Fibroblast of peridontal ligament (primary cell): ENCODE results near the gene DPH1.
A peak's percentile ranks its signal among the peaks of the same experiment; 100 is the strongest.

Experiments used
- DNase-seq: peaks from one replicate; pipeline ENCODE4 v3.0.0-alpha.2; 2010; ENCODE audit errors: extremely low read depth

DPH1 gene

DNA sequence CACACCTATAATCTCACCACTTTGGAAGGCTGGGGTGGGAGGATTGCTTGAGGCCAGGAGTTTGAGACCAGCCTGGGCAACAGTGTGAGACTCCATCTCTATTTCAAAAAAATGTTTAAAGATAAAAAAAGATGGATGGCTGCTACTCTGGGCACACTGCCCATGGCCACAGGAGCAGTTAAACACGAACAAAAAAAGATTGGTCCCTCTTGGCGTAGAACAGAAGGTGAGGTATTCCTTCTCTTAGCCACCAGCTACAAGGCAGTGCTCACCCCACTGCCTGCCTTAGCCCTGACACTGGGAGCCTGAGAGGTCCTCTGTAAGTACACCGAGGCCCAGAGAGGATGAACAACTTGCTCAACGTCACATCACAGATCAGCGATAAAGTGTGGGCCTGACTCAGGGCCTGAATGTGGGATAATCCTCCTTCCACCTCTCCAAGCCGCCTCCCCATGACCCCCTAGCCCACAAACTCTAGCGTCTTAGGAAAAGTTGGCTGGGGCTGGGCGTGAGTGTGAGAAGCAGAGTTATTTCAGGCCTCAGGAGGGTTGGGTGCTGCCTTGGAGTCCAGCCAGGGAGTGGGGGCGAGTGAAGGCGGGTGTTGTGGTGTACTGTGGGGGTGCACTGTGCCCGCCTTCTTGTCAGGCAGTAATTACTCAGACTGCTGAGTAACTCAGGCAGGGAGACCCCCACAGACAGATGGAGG, 2.3 kb upstream of the DPH1 start:
- no peak for DNase-seq

DNA sequence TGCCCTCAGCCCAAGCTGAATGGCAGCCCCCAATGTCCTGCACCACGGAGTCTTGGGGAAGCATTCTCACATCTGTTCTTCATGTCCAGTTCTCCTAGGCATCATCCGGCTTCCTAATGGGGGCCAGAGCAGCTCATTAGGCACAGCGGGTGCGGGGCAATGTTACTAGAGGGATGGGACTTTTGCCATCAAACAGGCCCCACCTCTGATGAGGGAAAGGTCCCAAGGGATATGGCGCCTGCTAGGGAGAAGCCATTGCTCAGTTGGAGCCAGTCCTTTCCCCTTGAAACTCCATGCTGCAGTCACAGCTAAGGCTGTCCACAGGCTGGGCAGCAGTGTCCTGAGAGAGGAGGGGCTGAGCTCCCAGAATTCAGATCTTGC, 1.7 kb upstream of the DPH1 start:
- DNase-seq = no peak

DNA sequence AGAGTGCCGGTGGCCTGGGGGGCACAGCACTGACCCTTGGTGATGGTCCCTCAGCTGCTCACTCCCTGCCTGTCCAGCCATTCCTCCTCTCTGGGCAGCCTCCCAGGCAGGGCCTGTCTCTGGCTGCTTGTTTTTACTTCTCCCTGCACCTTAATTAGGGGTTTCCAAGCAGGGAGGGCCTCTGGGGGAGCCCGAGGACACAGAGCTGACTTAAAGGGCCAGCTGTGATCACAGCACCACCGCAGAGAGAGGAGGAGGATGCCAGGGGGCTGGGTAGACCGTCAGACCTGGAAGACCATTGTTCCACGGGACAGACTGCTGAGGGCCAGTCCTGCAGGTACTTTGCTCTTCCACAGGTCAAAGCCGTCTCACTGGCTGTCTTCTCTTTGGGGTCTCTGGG, 1.2 kb upstream of the DPH1 start:
- no peak for DNase-seq

DNA sequence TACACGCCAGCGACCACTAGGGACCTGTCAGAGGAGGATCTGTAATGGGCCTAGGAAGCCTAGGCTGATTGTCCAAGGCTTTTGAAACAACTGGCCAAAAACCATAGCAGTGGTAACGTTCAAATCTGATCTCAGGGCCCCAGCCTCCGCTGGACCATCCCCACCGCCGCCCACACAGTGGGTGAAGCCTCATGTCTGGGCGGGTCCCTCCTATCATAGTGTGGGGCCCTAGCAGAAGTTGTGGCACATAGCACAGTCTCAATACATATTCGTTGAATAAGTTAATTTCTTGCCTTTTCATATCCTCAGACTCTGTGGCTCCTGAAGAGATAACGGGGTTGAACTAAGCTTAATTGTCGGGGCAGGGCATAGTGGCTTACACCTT, 818 bp downstream of the DPH1 start:
- peak; percentile 91 for DNase-seq

DNA sequence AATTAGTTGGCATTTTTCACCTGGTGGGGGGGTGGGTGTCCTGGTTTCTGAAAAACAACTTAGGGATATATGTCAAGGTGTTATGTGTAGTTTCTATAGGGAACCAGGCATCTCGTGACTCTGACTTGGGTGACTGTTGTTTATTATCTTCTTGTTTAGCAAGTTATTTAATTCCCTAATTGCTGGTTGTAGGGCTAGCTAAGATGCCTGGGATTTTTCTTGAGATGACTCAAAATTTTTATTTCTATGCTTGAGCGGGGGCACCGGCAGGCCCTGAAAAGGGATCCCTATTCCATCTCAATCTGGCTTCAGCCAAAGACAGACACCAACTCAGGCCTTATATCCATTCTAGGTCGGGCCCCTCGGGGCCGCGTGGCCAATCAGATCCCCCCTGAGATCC, 3.2 kb downstream of the DPH1 start:
- DNase-seq = no peak

DNA sequence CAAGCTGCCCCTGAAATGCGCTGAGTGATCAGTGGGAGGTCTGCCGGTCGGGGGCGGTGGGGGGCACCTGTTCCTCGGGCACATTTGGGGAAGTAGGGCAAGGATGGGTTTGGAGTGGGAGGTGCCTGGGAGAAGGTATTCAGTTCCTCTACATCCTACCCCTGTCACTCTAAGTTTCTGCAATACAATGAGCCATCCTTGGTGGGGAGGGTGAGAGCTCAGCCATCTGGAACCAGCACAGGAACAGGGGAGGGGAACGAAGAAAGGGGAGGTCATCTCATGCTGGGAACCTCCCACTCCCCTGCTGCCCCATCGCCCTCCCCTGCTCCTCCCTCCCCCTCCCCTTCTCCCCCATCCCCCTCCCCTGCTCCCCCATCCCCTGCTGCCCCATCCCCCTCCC, 4.2 kb downstream of the DPH1 start:
- peak; percentile 58 for DNase-seq

DNA sequence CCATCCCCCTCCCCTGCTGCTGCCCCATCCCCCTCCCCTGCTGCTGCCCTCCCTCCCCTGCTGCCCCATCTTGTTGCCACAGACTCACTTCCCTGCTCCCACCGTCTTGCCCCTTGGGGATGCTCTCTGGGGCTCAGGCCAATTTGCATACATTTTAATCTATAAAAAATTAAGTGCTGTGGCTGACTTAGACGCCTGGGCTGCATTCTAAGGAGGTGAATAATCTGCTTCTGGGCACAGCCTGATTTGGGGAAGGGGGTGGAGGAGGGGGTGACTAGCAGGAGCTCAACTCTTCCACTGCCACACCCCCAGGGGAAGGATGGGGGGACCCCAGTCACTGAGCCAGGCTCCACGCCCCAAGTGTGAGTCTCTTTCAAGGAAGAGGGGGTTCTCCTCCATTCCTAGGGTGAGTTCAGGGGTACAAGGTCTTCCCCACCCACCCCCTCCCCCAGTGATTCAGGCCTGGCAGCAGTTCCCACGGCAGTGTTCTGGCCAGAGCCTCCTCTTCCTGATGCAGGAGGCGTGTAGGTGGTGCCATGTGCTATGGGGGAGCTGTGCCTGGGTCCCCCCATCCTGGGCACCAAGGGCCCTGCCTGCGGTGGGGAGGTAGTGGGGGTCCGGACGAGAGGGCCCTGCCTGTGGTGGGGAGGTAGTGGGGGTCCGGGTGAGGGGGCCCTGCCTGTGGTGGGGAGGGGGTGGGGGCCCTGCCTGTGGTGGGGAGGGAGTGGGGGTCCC, 5.0 kb downstream of the DPH1 start:
- DNase-seq = peak; percentile 92

DNA sequence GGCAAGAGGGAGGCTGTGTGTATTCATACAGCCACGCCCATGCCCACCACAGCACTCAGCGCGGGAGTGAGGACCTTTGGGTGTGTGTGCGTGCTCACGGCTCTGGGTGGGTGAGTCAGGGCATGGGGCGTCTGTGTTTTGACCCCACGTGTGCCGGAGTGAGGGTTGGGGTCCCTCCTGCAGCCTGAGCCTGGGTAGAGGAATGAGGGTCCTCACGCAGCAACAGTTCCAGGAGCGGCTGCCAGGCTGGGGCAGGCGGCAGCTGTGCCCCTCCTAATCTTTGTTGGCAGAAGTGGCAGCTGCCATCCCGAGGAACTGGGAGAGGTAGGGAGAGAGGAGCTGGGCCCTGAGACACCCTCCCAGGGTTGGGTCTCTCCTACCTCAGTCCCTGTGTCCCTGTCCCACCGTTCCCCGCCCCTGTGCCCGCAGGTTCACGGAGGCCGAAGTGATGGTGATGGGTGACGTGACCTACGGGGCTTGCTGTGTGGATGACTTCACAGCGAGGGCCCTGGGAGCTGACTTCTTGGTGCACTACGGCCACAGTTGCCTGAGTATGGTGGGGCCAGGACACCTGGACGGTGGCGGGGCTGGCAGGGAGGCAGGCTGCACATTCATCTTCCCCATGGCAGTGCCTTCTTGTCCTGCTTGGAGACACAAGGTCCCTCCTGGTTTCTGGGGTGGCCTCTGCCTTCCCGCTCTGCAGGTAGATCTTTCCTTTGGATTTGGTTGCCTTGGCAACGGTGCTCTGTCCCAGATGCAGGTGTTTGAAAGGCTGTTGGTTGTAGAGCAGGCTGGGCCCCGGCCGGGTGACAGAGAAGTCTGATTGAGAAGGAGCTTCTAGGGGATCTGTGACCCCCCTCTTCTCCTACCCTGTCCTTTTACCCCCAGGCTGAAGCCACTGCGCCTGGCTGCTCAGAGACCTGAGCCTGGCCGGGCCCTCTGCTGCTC, 5.9 kb downstream of the DPH1 start:
- no peak for DNase-seq

DNA sequence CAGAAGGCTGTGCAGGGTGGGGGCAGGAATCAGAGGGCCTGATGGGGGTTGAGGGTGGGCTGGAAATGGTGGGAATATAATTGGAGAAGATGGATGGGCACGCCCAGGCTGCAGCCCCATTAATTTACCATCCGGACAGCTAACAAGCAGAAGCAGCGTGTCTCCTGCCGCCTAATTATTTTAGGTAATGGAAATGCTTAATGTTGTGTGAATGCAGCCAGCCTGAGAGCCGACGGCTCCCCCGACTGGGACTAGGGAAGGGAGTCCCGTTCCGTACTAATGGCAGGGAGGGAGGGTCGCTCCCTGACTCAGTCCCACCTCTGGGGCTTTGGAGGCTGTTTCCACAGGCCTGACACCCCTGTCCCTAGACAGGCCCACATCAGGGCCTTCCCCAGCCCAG, 7.2 kb downstream of the DPH1 start:
- no peak for DNase-seq

DNA sequence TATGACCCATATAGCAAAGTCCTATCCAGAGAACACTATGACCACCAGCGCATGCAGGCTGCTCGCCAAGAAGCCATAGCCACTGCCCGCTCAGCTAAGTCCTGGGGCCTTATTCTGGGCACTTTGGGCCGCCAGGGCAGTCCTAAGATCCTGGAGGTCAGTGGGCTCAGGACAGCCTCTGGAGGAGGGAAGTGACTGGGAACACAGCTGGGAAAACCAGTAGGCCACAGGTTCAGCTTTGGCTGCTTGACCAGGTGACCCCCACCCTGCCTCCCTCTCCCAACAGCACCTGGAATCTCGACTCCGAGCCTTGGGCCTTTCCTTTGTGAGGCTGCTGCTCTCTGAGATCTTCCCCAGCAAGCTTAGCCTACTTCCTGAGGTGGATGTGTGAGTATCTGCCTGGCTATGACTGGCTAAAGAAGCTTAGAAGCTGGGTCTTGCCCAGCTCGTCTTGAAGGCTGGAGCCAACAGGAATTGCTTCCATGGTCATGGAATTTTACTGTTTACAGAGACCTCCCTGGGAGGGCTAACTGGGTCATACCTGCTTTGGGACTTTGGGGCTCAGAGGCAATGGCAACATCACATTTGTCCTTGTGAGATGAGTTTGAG, 10.4 kb downstream of the DPH1 start:
- DNase-seq = no peak

DNA sequence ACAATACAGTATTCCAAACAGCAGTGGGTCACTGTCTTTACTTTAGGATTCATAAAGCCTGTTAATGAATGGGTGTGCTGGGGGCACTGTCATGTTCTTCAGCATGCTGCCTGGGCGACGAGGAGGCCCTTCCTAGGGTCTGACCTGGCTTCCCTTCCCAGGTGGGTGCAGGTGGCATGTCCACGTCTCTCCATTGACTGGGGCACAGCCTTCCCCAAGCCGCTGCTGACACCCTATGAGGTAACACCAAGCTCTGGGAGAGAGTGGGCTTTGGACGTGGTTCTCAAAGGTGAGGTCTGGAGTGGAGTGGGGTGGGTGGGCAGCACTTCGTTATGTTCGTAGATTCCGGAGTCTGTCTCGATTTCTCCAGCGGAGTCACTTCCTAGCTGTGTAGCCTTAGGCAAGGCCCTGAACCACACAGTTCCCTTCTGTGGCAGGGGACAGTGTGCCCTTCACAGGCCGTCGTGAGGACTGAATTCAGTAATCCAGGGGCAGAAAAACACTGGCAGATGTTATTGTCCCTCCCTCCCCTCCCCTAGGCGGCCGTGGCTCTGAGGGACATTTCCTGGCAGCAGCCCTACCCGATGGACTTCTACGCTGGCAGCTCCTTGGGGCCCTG, 11.1 kb downstream of the DPH1 start:
- DNase-seq = no peak

DNA sequence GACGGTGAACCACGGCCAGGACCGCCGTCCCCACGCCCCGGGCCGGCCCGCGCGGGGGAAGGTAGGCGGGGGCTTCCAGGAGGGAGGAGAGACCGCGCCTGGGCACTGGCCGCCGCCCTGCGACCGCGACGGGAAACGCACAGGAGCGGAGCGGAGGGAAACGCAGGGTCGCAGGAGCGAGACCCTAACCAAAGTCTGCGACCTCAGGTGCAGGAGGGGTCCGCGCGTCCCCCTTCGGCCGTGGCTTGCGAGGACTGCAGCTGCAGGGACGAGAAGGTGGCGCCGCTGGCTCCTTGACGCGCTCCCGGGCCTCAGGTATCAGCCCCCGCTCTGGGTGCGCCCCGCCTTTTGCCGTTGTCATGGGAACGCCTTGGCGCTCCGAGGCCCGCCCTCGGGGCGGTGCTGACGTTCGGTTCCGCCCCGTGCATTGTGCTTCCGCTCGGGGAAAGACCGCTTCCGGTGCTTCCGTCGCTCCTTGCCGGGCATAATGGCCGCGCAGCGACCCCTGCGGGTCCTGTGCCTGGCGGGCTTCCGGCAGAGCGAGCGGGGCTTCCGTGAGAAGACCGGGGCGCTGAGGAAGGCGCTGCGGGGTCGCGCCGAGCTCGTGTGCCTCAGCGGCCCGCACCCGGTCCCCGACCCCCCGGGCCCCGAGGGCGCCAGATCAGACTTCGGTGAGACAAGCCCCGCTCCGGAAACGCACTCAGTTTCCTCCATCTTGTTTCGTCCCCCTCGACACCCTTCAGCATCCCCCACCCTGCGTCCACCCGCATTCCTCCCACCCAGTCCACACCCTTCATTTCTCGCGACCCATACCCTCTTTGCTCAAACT, 11.8 kb downstream of the DPH1 start, which contains the start of gene OVCA2:
Gene OVCA2 (plus strand): TSS at position 462 of the 829 bp plus-strand sequence. CDS start 26 bp downstream, at position 488.
- DNase-seq = peak; percentile 89

DNA sequence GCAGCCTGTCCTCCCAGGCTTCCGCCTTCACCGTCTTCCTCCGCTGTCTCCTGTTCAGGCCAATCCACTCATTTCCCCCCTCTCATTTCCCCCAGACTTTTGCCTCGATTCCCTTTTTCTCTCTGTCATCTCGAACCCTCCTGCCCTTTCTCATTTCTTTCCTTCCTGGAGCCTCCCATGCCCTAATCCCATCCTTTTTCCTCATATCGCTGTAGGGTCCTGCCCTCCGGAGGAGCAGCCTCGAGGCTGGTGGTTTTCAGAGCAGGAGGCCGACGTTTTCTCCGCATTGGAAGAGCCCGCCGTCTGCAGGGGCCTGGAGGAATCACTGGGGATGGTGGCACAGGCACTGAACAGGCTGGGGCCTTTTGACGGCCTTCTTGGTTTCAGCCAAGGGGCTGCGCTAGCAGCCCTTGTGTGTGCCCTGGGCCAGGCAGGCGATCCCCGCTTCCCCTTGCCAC, 12.5 kb downstream of the DPH1 start:
- no peak for DNase-seq

DNA sequence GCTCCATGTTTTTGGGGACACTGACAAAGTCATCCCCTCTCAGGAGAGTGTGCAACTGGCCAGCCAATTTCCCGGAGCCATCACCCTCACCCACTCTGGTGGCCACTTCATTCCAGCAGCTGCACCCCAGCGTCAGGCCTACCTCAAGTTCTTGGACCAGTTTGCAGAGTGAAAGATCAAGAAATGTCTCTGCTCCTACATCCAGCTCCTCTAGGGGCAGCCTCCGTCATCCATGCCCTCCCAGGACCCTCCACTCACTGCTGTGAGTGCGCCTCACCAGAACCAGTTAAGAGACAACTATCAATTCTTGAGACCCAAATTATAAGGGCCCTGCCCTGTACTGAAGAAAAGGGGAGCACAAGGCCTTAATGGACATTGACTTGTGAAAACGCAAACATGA, 13.0 kb downstream of the DPH1 start:
- no peak for DNase-seq

DNA sequence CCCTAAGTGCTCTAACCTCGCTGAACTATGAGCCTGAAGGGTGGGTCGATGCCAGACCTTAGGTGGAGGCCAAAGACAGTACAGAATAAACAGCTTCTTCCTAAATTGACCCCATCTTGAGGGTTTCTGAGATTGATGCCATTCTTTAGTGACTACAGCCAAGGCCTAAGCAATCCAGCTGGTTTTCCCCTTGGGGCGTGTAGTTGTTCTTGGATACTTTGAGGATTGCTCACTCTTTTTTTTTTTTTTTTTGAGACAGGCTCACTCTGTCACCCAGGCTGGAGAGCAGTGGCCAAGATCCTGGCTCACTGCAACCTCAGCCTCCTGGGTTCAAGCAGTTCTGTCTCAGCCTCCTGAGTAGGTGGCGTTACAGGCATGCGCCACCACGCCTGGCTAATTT, 13.8 kb downstream of the DPH1 start:
- DNase-seq = peak; percentile 79

DNA sequence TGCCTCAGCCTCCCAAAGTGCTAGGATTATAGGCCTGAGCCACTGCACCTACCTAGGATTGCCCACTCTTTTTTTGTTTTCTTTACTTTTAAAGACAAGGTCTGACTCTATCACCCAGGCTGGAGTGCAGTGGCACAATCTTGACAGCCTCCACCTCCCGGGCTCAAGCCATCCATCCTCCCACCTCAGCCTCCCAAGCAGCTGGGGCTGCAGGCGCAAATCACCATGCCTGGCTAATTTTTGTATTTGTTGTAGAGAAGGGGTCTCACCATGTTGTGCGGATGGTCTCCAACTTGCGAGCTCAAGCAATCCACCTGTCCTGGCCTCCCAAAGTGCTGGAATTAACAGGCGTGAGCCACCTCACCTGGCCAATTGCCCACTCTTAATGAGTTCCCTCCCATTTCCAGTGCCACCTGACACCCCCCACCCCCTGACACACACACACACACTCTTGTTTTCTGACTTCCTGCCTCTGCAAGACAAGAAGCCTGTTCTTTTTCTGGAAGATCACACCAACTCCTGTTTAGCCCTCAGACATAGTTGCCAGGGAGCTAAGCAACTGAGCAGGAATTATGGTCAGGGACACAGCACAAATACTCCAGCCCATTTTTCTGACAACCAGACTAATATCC, 14.4 kb downstream of the DPH1 start:
- DNase-seq = no peak

DNA sequence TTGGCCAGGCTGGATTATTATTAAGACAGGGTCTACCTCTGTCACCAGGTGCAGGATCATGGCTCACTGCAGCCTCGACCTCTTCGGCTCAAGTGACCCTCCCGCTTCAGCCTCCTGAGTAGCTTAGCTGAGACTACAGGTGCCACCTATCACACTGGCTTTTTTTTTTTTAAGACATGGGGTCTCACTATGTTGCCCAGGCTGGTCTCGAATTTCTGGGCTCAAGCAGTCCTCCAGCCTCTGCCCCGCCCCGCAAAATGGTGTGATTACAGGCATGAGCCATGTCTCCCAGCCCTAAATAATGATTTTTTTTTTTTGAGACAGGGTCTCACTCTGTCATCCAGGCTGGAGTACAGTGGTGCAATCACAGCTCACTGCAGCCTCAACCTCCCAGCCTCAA, 17.6 kb downstream of the DPH1 start:
- DNase-seq = no peak

DNA sequence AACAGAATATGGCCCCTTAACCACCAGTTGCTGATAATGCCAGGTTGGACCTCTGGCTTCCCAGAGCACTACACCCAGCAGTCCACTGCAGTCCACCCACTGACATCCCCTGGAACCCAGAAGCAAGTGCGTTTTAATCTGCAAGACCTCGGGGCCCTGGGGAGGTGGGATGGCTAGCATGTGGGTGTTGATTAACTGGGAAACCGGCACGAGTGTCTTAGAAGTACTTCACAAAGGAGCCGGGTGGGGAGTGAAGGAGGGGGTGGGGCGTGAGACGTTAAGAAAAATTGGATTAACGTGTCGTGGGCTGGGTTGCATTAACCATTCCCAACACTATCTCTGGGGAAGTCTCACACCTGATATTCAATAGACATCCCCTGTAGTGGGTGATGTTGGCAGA, 18.9 kb downstream of the DPH1 start:
- no peak for DNase-seq

DNA sequence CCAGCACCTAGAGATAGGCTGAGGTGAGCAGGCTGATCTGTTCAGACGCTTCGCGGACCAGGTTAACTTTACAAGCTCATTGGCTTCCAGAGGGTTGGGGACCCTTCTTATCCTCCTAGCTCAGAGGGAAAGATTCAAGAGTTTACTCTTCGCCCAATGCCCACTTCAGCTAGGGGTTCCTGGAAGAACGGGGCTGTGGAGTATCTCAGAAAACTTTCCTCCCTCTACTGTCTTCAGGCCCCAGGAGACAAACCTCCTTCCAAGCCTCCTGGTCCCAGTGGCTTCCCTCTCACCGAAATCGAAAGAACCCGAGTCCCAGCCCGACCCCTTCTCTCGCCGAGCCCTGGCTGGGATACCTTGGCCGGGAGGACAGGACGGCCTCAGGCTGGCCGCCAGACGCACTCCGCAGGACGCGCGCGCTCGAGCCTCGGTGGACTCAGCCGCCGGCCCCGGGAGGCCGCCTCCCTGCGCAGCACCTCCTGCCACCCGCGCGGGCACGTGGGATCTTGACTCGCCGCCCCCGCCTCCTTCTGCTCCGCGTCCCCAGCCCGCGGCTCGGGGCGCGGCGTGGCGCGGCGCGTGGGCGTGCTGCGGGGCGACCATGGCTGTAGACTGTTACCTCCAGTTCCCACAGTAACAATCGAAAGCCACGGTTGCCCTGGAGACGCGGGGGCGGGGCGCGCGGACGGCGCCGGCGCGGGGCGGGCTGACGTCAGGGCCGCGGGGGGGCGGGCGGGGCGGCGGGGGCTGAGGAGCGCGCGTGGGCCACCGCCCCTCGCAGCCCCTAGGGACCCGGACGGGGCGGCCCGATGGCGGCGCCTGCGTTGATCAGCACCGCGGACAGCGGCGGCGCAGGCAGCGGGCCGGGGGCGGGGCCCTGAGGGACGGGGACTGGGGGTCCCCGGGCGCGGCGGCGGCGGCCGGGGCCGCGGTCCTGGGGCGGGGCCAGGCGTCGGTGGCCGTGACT, 19.7 kb downstream of the DPH1 start:
- peak; percentile 69 for DNase-seq
